GM18951 (cell line): ENCODE results near the gene KANK4.

Experiments
- POLR2A ChIP-seq: IDR thresholded peaks from 4 replicates; pipeline ENCODE4 v1.6.1; 2011; ENCODE audit warnings: mild to moderate bottlenecking; ENCODE audit not compliant: insufficient read length, insufficient read depth; ENCODE audit errors: extremely low read depth
- in situ Hi-C: fragments of 300-500 bp; cut with MboI; formaldehyde crosslinking; loops from one replicate; pipeline ENCODE4 v1.12.0; 2022; ENCODE audit warnings: low sequenced_read_pairs, mixed read lengths, inconsistent platforms; ENCODE audit not compliant: unreplicated experiment

The KANK4 gene

DNA sequence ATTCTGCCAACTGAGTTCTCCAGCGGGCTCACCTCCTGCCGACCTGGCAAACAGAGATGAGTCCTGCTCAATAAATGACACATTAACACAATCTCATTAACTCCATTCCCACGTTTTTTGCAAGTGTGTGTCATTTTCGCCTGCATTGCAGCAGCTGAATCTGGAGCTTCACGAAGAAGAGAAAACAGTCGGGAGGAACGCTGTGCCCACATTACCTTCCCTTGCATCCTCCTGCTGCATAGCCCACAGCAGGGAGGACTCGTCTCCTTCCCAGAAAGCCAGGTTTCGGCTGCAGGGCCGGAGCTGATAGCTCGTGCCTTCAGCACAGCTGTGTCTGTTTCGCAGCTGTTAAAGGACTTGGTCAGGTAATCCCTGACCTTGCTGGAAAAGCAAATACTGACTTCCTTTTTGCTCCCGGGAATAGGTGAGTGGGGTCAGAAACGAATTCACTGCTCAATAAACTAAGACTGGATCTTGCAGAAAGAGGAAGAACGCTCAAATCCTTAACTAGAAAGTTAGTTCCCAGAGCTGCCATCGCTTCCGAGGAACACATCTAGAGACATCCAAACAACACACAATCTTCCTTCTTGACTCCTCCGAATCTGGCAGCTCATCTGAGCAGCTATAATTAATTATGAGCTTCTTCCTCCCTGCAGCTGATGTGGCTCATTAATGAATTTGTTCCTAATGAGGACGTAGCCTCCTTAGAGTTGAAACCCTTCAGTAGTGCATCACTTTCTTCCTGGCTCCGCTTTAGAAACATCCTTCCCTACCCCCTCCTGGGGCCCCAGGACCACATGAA is 33.0 kb downstream of the KANK4 start:
- in situ Hi-C loops: no loop called here
- no peak for TF ChIP-seq POLR2A

GRCh38 chr1:62285440-62285839 is 33.8 kb downstream of the KANK4 start:
- in situ Hi-C loops: no loop called here
- TF ChIP-seq POLR2A: no peak

DNA sequence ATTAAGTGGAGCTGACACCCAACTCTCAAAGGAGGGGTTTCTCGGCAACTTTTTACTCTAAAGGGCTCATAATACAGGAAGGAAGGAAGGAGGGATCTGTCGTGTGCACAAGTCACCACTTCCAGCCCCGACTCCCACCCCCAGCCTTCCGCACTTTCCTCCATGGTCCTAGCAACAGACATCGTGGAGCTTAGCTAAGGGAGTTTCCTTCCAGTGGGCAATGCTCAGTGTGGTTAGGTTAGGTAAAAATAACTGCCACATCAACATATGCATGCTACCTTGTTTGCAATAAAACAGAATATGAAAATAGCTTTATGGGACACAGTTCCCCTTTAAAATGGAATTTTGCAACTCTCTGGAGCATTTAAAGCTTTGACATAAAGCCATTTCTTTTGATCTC is 35.2 kb downstream of the KANK4 start:
- no peak for TF ChIP-seq POLR2A
- in situ Hi-C loops: no loop called here

DNA sequence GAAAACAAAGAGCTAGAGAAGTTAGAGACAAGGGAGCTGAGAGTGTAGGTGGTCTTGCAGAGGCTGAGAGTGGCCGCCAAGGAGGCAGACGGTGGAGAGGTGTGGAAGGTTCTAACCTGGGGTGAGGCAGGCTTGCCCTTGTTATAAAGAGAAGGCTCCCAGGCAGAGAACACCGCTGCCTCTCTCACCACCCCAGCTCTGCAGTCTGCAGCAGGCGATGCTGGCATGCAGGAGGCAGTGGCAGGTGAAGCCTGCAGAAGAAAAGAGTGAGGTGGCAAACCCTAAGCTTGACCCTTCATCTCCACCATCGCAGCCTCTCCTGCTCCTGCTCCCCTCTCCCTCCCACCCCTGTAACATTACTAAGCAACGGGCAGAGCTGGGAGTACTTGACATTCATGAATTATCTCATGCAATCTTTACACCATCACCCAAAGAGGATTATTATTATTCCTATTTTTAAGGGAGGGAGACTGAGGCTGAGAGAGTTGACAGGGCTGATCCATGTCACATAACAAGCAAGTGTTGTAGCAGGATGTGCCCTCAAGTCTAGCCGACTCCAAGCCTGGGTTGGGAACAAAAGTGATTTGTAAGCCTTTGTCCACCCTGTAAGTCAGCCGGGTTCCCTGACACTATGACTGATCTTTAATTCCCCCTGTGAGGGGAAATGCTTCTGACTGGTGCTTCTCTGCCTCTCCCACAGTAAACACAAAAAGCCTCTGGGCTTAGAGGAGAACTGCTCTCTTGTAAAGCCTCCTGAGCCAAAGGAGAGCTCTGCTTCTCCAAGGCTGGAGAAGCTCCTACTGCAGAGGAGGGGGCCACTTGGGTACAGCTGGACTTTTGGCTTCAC is 36.1 kb downstream of the KANK4 start:
- TF ChIP-seq POLR2A: no peak
- in situ Hi-C loops: no loop called here

GRCh38 chr1:62281922-62282555 is 37.2 kb downstream of the KANK4 start:
- in situ Hi-C loops: no loop called here
- no peak for TF ChIP-seq POLR2A

DNA sequence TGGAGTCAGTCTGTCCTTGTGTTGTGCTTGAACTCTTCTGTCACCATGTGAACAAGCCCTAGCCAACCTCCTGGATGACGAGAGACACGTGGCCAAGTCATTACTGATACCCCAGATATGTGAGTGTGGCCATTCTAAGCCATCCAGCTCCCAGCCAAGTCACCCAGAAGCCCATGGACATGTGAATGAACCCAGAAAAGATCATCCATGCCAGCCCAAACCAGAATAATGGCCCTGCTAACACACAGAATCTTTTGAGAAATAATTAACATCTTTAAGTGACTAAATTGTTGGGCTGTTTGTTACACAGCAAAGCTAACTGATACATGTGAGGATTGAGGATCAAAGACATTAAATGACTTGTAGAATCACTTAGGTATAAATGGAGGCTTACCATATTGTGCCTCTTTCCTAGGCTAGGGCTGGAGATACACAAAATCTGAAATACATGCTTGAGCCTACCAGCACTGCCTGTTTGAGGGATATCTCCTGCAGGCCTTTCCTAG is 38.2 kb downstream of the KANK4 start:
- TF ChIP-seq POLR2A: no peak
- in situ Hi-C loops: no loop called here

GRCh38 chr1:62280150-62280549 is 39.1 kb downstream of the KANK4 start:
- in situ Hi-C loops: no loop called here
- TF ChIP-seq POLR2A: no peak

DNA sequence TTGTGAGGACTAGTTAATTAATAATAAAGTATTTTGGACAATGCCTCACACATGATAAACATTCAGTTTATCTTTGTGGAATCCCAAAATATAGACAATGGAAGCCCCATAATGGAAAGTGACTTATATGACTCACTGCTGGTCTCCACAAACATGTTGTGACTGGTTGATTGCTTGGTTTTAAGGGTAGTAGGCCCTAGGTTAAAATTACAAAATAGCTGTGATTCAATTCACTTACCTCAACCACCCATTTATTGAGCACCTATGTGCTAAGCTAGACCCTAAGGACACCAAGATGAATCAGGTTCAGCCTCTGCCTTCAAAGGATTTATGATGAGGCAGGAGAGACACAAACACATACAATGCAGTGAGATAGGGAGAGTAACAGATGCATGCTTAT is 42.4 kb downstream of the KANK4 start:
- in situ Hi-C loops: no loop called here

DNA sequence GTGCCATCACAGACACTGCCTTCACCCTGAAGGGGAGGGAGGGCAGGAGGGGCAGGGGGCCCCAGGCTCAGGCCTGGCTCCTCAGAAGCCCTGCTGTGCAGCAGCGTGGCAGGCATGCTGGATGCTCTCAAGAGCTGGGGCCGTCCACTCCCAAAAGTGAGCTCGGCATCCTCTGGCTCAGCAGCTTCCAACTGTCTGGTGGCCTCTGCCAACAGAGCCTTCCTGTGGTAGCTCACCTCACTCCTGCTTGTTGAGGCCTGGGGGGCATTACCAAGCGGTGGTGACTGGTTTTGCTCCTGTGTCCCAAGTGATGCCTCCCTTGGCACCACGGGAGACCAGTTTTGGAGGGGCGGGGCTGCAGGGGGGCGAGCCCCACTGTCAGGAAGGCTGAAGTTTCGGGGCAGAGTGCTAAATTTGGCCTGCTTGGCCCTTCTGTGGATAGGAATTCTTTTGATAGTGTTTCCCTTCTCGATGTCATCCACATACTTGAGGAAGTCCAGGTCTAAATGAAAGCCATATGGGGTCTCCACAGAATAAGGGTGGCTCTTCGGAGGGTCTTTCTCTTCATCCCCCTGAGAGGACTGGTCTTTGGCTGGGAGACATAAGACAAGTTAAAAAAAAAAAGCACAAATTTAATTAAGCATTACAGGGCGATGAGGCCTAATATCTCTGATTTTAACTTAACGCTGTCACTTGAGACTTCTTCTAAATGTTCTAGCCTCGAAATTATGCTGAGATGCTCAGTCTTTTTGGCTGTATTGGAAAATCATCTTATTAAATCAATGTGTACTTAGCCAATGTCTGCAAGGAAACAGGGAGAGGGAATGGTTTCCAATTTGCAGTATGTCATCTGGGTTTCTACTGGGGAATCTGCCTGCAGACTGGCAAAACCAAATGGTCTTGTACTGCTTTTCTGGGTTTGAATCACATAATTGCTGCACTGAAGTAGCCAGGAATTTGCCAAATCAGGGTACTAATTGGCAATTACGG is 44.4 kb downstream of the KANK4 start:
- in situ Hi-C loops: no loop called here
- no peak for TF ChIP-seq POLR2A

More for the DNA sequence above, 42.4 kb downstream of the KANK4 start:
- no peak for TF ChIP-seq POLR2A

DNA sequence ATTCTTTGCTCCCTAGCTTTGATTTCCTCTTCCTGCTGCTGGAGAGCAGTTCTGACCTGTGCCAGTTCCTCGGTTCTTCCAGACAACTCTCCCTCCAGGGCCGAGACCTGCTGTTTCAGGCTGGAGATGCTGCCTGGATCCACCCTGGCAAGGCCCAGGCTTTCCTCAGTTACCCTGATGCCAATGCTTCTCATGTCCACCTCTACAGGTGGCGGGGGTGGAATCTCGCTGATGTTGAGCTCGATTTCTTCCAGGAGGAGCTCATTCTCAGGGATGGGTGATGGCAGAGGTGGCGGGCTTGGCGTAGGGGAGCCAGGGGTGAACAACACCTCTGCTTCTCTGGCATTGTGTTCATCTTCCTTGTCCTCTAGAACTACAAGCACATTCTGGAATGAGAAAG is 45.3 kb downstream of the KANK4 start:
- no peak for TF ChIP-seq POLR2A
- in situ Hi-C loops: no loop called here

- in situ Hi-C loops: no loop called here
Measured at GRCh38 chr1:62271948-62272728, 47.1 kb downstream of the KANK4 start.

More at GRCh38 chr1:62271948-62272728, 47.1 kb downstream of the KANK4 start:
- no peak for TF ChIP-seq POLR2A
